GM12892 (cell line): Measurements from ENCODE around the gene VWF.

Experiments
- POLR2A ChIP-seq: IDR thresholded peaks from 2 replicates; pipeline ENCODE4 v1.6.1; 2011; ENCODE audit warnings: low read depth, low read length, control low read depth
- POLR2AphosphoS5 ChIP-seq: IDR thresholded peaks from 2 replicates; pipeline ENCODE4 v1.6.1; 2011; ENCODE audit warnings: low read depth, low read length, control low read depth
- TAF1 ChIP-seq: IDR thresholded peaks from 2 replicates; pipeline ENCODE4 v1.6.1; 2011; ENCODE audit warnings: low read depth, mild to moderate bottlenecking, control low read depth, low read length, borderline replicate concordance

DNA sequence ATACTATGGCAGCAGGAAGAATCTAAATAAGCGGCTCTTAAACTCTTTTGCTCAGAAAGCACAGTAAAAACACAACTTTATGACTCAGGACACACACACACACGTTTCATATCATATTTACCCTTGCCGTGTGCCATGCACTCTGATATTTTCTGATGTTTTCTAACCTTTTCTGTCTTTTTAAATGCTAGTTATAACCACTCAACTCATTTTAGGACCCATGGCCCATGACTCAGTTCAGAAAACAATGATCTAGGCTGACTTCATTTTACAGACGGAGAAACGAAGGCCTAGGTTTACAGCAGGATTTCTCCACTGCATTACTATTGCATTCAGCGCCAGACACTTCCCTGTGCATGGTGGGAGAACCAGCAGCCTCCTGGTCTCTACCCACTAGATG lies 9.1 kb downstream of the VWF start:
- TF ChIP-seq TAF1 (no peak), POLR2A (no peak), POLR2AphosphoS5 (no peak)
